Right atrium auricular region (tissue), 2 donors: Measurements from ENCODE around the gene AP3S1. TPM values are rescaled to one million over a fixed set of nuclear protein-coding genes. Genes with fewer than 3 reads are reported as not detected.

Experiments
- DNase-seq: peaks from one replicate; pipeline ENCODE4 v3.0.0-alpha.2; 2019; ENCODE audit warnings: low spot score
- H3K27ac ChIP-seq, 2 donors: fragments of 200-600 bp; sonication (generic); 1 replicate in 1 of 2; 2 replicates in 1 of 2; pipeline ENCODE4 v1.5.1; 2016 to 2019
- H3K27me3 ChIP-seq, 2 donors: fragments of 200-600 bp; sonication (generic); one replicate each; pipeline versions ENCODE4 v1.5.1 to v1.6.0; 2017 to 2019
- H3K36me3 ChIP-seq: fragments of 200-600 bp; sonication (generic); one replicate; pipeline ENCODE4 v1.5.1; 2016
- H3K4me1 ChIP-seq, 2 donors: fragments of 200-600 bp; sonication (generic); one replicate each; pipeline versions ENCODE4 v1.5.1 to v1.6.0; 2017 to 2019
- H3K4me3 ChIP-seq, 2 donors: fragments of 200-600 bp; sonication (generic); 1 replicate in 1 of 2; 2 replicates in 1 of 2; pipeline ENCODE4 v1.5.1; 2017 to 2019; ENCODE audit warnings: mild to moderate bottlenecking in 1 of 2, moderate library complexity in 1 of 2
- H3K9me3 ChIP-seq, 2 donors: fragments of 200-600 bp; sonication (generic); one replicate each; pipeline ENCODE4 v1.5.1; 2019
- total RNA-seq, 2 donors: library from RNA; depleted of rRNA; stranded (reverse); fragments of >200 nt; gene quantifications; one replicate each; pipeline ENCODE4 v1.1.0, GENCODE V29; 2016
- TF ChIP-seq, protein P1 (sequence below), 2 donors: fragments of 200-600 bp; sonication (generic); IDR thresholded peaks; one replicate each; pipeline ENCODE4 v1.5.1; 2019; ENCODE audit warnings: antibody characterized with exemption in 2 of 2

Gene AP3S1
- 10 to 100 TPM; 50.1 to 63.4 TPM for total RNA-seq

DNA sequence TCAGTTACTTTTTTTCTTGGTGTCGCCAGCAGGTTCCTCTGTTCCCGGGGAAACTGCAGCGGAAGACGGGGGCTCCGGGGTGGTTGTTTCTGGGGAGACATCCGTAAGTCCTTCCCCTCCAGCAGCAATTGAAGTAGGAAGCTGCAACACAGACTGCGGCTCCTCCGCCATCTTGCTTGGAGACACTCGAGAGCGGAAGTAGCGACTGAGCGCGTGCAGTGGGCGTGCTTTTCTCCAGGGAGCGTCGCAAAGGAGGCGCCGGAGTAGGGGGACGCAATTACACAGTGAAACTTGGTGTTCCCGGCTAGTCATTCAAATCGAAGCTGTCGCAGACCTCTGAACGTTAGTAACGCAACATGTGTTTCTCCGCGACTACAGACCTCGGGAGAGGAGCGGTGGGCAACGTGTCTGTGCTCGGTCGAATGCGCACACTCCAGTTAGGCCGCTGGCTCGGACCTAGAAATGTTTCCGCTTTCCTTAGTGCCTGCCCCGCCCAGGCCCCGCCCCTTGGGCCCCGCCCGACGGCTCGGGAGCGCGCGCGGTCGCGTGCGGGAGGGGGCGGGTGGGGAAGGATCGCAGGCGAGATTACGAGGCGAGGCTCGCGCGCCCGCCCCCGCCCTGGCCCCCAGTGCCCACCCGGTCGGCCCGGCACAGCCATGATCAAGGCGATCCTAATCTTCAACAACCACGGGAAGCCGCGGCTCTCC, at the start of gene AP3S1, which contains the start of gene ATG12:
Gene AP3S1, plus strand, starts transcription at position 554 of the 707 bp plus-strand sequence. Its CDS starts 103 bp downstream, at position 657.
Gene ATG12, minus strand, starts transcription at position 184 of the 707 bp plus-strand sequence. Its CDS starts 13 bp downstream, at position 171.
- Histone ChIP-seq H3K9me3 (no peaks in the 10 kb centered on the region), H3K27ac (peak within 1 kb of the TSS; percentile 97 to 98), H3K4me1 (peaks cover 0 to 52% of the 10 kb centered on the region in 2 donors), H3K4me3 (peak within 1 kb of the TSS; percentile 86 to 88), H3K27me3 (no peaks in the 10 kb centered on the region), H3K36me3 (peaks cover 8% of the 10 kb centered on the region)
- TF ChIP-seq, protein P1, sequence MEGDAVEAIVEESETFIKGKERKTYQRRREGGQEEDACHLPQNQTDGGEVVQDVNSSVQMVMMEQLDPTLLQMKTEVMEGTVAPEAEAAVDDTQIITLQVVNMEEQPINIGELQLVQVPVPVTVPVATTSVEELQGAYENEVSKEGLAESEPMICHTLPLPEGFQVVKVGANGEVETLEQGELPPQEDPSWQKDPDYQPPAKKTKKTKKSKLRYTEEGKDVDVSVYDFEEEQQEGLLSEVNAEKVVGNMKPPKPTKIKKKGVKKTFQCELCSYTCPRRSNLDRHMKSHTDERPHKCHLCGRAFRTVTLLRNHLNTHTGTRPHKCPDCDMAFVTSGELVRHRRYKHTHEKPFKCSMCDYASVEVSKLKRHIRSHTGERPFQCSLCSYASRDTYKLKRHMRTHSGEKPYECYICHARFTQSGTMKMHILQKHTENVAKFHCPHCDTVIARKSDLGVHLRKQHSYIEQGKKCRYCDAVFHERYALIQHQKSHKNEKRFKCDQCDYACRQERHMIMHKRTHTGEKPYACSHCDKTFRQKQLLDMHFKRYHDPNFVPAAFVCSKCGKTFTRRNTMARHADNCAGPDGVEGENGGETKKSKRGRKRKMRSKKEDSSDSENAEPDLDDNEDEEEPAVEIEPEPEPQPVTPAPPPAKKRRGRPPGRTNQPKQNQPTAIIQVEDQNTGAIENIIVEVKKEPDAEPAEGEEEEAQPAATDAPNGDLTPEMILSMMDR (IDR thresholded peaks at IDR 0.05), result no peak
- DNase-seq, result peak; percentile 90

DNA sequence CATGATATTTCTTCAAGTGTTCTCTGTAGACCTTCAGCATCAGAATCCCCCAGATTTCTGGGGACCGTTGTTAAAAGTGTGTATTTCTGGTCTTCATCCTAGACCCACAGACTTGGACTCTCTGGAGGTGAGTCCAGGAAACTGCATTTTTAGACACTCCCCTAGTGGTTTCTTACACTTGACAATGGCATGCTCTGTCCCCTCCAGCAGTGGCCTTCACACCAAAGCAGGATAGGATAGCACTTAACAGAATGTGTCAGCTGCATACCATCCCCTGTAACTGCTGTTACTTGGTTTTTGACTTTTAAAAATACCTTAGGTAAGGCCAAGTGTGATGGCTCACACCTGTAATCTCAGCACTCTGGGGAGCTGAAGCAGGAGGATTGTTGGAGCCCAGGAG, 46.0 kb upstream of the AP3S1 start:
- H3K4me3 ChIP-seq, result no peak overlapping the region
- H3K27me3 ChIP-seq, result no peaks in the 10 kb centered on the region
- no peaks in the 10 kb centered on the region for H3K9me3 ChIP-seq
- no peaks in the 10 kb centered on the region for H3K4me1 ChIP-seq
- TF ChIP-seq, protein P1 (IDR thresholded peaks at IDR 0.05), result no peak
- no peak for DNase-seq
- H3K36me3 ChIP-seq, result no peaks in the 10 kb centered on the region
- H3K27ac ChIP-seq, result no peak overlapping the region

DNA sequence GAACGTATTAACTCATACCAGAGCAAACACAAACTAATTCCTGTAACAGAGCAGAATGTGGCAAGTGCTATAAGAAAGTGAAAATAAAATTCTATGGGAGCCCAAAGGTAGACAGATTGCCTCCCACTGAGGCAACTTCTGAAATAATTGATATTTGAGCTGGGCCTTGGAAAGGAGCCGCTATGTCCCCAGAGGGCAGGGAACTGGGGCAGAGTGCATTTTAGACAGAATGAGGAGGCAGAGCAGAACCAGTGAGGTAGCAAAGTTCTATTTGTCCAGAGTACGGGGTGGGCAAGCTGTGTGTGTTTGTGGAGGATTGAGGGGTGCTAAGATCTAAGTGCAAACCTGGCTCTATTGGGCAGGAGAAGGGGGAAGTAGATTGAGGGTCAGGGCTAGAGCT, 45.1 kb upstream of the AP3S1 start:
- TF ChIP-seq, protein P1 (IDR thresholded peaks at IDR 0.05), result no peak
- Histone ChIP-seq H3K27me3 (no peaks in the 10 kb centered on the region), H3K4me1 (no peaks in the 10 kb centered on the region), H3K9me3 (no peaks in the 10 kb centered on the region), H3K4me3 (no peak overlapping the region), H3K36me3 (no peaks in the 10 kb centered on the region), H3K27ac (no peak overlapping the region)
- DNase-seq, result no peak

DNA sequence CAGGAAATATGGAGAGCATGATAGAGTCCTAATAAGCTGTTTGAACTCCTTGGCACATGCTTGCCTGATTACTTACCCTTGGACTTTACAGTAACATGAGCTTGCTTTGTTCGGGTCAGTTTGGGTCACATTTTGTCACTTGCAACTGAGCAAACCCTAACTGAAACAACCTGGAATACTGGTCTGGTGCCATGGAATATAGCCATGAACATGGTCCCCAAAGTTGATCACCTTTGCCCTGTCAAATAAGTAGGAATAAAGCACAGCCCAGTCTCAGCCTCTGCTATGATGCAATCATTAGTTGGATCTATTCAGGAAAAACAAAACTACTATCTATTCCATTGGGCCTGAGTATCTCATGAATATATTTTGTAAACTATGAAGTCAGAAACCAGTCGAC, 43.5 kb upstream of the AP3S1 start:
- Histone ChIP-seq H3K27me3 (no peaks in the 10 kb centered on the region), H3K4me3 (no peak overlapping the region), H3K36me3 (no peaks in the 10 kb centered on the region), H3K9me3 (no peaks in the 10 kb centered on the region), H3K27ac (no peak overlapping the region), H3K4me1 (no peaks in the 10 kb centered on the region)
- TF ChIP-seq, protein P1 (IDR thresholded peaks at IDR 0.05), result no peak
- DNase-seq, result no peak

DNA sequence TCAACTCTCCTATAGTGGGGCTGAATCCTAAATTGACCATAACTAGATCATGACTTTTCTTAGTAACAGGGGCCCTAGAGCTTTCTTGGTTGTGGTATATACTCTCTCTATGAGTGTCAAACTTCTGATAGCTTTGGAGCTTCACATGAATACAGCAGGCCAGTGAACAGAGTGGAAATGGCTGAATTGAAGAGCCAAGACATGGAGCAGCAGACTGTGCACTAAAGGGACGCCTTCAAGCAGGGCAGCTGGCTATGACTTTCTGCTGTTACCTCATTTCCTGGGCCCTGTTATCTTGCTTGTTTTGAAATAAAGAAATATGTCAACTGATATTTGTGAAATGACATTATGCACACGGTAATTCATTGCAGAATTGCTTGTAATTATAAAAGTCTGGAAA, 41.6 kb upstream of the AP3S1 start:
- no peaks in the 10 kb centered on the region for H3K27me3 ChIP-seq
- no peaks in the 10 kb centered on the region for H3K9me3 ChIP-seq
- TF ChIP-seq, protein P1 (IDR thresholded peaks at IDR 0.05), result no peak
- no peak overlapping the region for H3K27ac ChIP-seq
- H3K4me1 ChIP-seq, result no peaks in the 10 kb centered on the region
- no peak for DNase-seq
- no peaks in the 10 kb centered on the region for H3K36me3 ChIP-seq
- H3K4me3 ChIP-seq, result no peak overlapping the region

DNA sequence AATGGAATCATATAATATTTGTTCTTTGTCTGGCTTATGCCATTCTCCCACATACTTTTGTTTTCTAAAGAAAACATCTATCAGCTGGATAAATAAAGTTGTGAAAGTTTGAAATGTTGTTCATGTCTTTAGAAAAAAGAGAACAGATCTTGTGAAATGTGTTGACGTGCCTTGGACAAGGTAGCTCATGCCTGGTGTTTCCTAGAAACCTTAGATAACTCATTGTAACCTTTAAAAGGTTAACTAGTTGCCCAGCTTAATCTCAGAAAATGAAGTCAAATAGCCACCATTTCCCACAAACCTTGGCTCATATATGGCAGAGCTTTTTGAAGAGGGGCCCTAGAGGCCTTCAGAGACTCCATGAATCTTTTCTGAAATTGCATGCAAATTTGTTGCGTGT, 40.6 kb upstream of the AP3S1 start:
- no peak overlapping the region for H3K27ac ChIP-seq
- no peak overlapping the region for H3K4me3 ChIP-seq
- TF ChIP-seq, protein P1 (IDR thresholded peaks at IDR 0.05), result no peak
- no peaks in the 10 kb centered on the region for H3K27me3 ChIP-seq
- DNase-seq, result no peak
- H3K4me1 ChIP-seq, result no peaks in the 10 kb centered on the region
- no peaks in the 10 kb centered on the region for H3K9me3 ChIP-seq
- no peaks in the 10 kb centered on the region for H3K36me3 ChIP-seq
